GM23248 (cell line): ENCODE data around the gene NCR2.

Experiments used
- EZH2 ChIP-seq: fragments of 200-600 bp; sonication (generic); IDR thresholded peaks from 2 replicates; pipeline ENCODE4 v1.6.1; 2018; ENCODE audit warnings: antibody characterized with exemption, mild to moderate bottlenecking; ENCODE audit not compliant: insufficient read depth, poor library complexity, severe bottlenecking
- EZH2phosphoT487 ChIP-seq: fragments of 200-600 bp; sonication (generic); IDR thresholded peaks from 2 replicates; pipeline ENCODE4 v1.6.1; 2018; ENCODE audit warnings: antibody characterized with exemption, moderate library complexity, mild to moderate bottlenecking, low read depth; ENCODE audit not compliant: insufficient read depth

- TF ChIP-seq EZH2 (no peak), EZH2phosphoT487 (no peak)
Measured at GRCh38 chr6:41367061-41367460, 31.7 kb downstream of the NCR2 start.
